Subcutaneous abdominal adipose tissue (tissue), 5 donors: ENCODE results near the gene TGM3.

Experiments used
- H3K27ac ChIP-seq: one replicate; pipeline ENCODE4 v1.7.0; 2013; ENCODE audit warnings: low read depth, mild to moderate bottlenecking, inconsistent platforms, low read length, moderate library complexity
- H3K27me3 ChIP-seq, 5 donors: one replicate each; pipeline ENCODE4 v1.7.0; 2013; ENCODE audit warnings: low read length in 5 of 5, inconsistent platforms in 1 of 5; ENCODE audit not compliant: control insufficient read depth in 5 of 5, insufficient read depth in 4 of 5
- H3K36me3 ChIP-seq, 5 donors: one replicate each; pipeline ENCODE4 v1.7.0; 2013; ENCODE audit warnings: low read length in 5 of 5; ENCODE audit not compliant: control insufficient read depth in 5 of 5, insufficient read depth in 5 of 5
- H3K4me1 ChIP-seq, 5 donors: one replicate each; pipeline ENCODE4 v1.7.0; 2013; ENCODE audit warnings: low read length in 5 of 5, mild to moderate bottlenecking in 3 of 5, moderate library complexity in 1 of 5; ENCODE audit not compliant: control insufficient read depth in 5 of 5, insufficient read depth in 5 of 5
- H3K4me3 ChIP-seq, 5 donors: one replicate each; pipeline ENCODE4 v1.7.0; 2013; ENCODE audit warnings: low read length in 5 of 5, low read depth in 1 of 5
- H3K9ac ChIP-seq, 5 donors: one replicate each; pipeline ENCODE4 v1.7.0; 2013; ENCODE audit warnings: low read length in 5 of 5, mild to moderate bottlenecking in 4 of 5, moderate library complexity in 3 of 5
- H3K9me3 ChIP-seq, 5 donors: one replicate each; pipeline ENCODE4 v1.7.0; 2013; ENCODE audit warnings: low read length in 5 of 5; ENCODE audit not compliant: control insufficient read depth in 5 of 5
- donor health status: healthy.
- donor health status: healthy.
- donor health status: healthy.
- donor health status: healthy.
- donor health status: healthy.

TGM3 gene

GRCh38 chr20:2342243-2342642 lies 46.4 kb downstream of the TGM3 start:
- no peak overlapping the region for H3K4me3 ChIP-seq

GRCh38 chr20:2346188-2346587 lies 50.4 kb downstream of the TGM3 start:
- Histone ChIP-seq H3K36me3 (no peaks in the 10 kb centered on the region), H3K27ac (no peak overlapping the region), H3K4me3 (no peak overlapping the region)

More at GRCh38 chr20:2342243-2342642, 46.4 kb downstream of the TGM3 start:
- H3K27ac ChIP-seq: no peak overlapping the region
- no peaks in the 10 kb centered on the region for H3K4me1 ChIP-seq
- no peaks in the 10 kb centered on the region for H3K27me3 ChIP-seq
- H3K36me3 ChIP-seq: no peaks in the 10 kb centered on the region
- H3K9me3 ChIP-seq: peaks cover 0 to 2% (median 0%) of the 10 kb centered on the region in 5 donors
- no peak overlapping the region for H3K9ac ChIP-seq

GRCh38 chr20:2348336-2348735 lies 52.5 kb downstream of the TGM3 start:
- no peaks in the 10 kb centered on the region for H3K36me3 ChIP-seq
- peaks cover 0 to 8% (median 5%) of the 10 kb centered on the region in 5 donors for H3K27me3 ChIP-seq
- H3K4me3 ChIP-seq: no peak overlapping the region
- H3K27ac ChIP-seq: no peak overlapping the region
- H3K4me1 ChIP-seq: peaks cover 0 to 5% (median 0%) of the 10 kb centered on the region in 5 donors
- H3K9me3 ChIP-seq: peaks cover 0 to 3% (median 0%) of the 10 kb centered on the region in 5 donors
- no peak overlapping the region for H3K9ac ChIP-seq

More at GRCh38 chr20:2346188-2346587, 50.4 kb downstream of the TGM3 start:
- Histone ChIP-seq H3K9ac (no peak overlapping the region), H3K4me1 (no peaks in the 10 kb centered on the region), H3K27me3 (peaks cover 0 to 8% (median 5%) of the 10 kb centered on the region in 5 donors), H3K9me3 (peaks cover 0 to 3% (median 0%) of the 10 kb centered on the region in 5 donors)

DNA sequence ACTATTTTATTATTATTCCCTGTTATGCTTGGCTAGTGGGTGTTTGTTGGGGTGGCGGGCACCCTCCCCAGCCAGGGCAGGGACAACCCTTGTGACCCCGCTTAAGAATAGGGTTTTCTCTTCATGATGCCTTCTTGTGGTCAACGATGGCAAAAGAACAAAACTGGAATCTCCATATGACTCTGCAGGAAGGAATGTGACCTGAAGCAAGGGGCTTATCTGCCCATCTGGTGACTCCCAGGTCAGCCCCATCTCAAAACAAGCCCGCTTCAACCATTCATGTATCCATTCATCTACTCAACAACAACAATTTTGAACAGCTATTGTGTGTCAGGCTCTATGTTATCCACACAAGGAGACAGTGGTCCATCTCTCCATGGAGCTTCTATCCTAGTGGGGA lies 54.0 kb downstream of the TGM3 start:
- no peak overlapping the region for H3K27ac ChIP-seq
- peaks cover 0 to 3% (median 0%) of the 10 kb centered on the region in 5 donors for H3K9me3 ChIP-seq
- H3K4me3 ChIP-seq: no peak overlapping the region
- peaks cover 0 to 8% (median 5%) of the 10 kb centered on the region in 5 donors for H3K27me3 ChIP-seq
- peaks cover 0 to 5% (median 0%) of the 10 kb centered on the region in 5 donors for H3K4me1 ChIP-seq
- no peaks in the 10 kb centered on the region for H3K36me3 ChIP-seq
- no peak overlapping the region for H3K9ac ChIP-seq

DNA sequence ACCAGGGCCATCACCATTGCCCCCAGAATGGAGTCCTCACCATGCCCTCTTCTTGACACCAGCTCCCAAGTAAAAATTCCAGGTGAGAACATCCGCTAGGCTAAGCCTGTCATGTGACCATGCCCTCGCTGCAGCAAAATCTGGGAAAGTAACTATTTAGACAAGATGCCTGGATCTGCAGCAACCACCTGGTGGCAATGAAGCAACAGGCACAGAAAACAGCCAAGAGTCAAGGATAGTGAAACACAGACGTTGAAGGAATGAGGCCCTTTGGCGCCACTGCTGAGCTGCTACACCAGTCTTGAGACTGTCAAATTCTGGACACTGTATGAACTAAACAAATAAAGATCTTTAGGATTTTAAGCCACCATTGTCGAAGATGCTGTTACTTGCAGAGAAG lies 54.8 kb downstream of the TGM3 start:
- H3K4me1 ChIP-seq: peaks cover 0 to 5% (median 0%) of the 10 kb centered on the region in 5 donors
- no peaks in the 10 kb centered on the region for H3K36me3 ChIP-seq
- H3K27me3 ChIP-seq: peaks cover 0 to 8% (median 5%) of the 10 kb centered on the region in 5 donors
- H3K27ac ChIP-seq: no peak overlapping the region
- H3K9me3 ChIP-seq: peaks cover 0 to 3% (median 0%) of the 10 kb centered on the region in 5 donors
- H3K9ac ChIP-seq: no peak overlapping the region
- H3K4me3 ChIP-seq: no peak overlapping the region

- H3K4me1 ChIP-seq: peaks cover 0 to 5% (median 0%) of the 10 kb centered on the region in 5 donors
- H3K27ac ChIP-seq: no peak overlapping the region
- H3K36me3 ChIP-seq: no peaks in the 10 kb centered on the region
- no peaks in the 10 kb centered on the region for H3K9me3 ChIP-seq
- H3K4me3 ChIP-seq: no peak overlapping the region
- H3K9ac ChIP-seq: no peak overlapping the region
- H3K27me3 ChIP-seq: peaks cover 0 to 5% (median 5%) of the 10 kb centered on the region in 5 donors
Observed at GRCh38 chr20:2353231-2353630, 57.4 kb downstream of the TGM3 start.

DNA sequence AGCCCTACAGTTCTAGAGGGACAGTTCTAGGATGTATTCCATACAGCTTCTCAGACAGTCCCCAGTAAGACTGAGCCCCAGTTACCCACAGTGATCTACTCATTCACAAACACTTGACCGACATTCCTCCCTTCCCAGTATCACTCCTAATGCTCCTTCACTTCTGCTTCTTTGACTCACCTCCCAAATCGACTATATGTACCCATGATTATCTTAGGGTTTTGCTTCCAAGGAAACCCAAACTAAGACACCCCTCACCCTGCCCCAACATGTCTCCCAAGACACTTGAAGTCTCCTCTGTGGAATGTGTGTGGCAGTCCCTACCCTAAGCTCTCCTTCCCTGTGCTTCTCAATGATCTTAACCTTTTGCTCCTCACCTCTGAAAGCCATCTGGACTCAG lies 61.3 kb downstream of the TGM3 start:
- Histone ChIP-seq H3K9ac (no peak overlapping the region), H3K27me3 (no peaks in the 10 kb centered on the region), H3K4me3 (no peak overlapping the region), H3K36me3 (no peaks in the 10 kb centered on the region), H3K4me1 (peaks cover 0 to 2% (median 0%) of the 10 kb centered on the region in 5 donors), H3K9me3 (peaks cover 0 to 10% (median 2%) of the 10 kb centered on the region in 5 donors), H3K27ac (no peak overlapping the region)

DNA sequence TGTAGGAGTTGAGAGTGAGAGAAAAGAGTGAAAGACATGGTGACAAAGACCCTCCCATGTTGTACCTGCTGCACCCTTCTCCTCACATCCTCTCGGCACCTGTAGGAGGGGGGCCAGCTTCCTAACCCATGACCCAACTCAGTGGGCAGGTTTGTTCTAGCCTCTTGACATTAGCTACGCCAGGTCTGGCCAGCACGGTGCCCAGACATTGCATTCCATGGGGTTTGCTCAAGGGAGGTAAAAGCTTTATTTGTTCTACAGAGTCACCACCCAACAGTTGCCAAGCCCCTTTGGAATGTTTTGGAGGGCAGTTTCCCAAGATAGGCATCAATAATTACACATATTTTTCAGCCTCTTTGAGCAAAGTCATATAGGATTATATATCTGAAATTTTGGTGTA lies 62.2 kb downstream of the TGM3 start:
- no peaks in the 10 kb centered on the region for H3K27me3 ChIP-seq
- peaks cover 0 to 12% (median 3%) of the 10 kb centered on the region in 5 donors for H3K9me3 ChIP-seq
- H3K4me3 ChIP-seq: no peak overlapping the region
- H3K4me1 ChIP-seq: no peaks in the 10 kb centered on the region
- H3K36me3 ChIP-seq: no peaks in the 10 kb centered on the region
- no peak overlapping the region for H3K9ac ChIP-seq
- no peak overlapping the region for H3K27ac ChIP-seq

GRCh38 chr20:2361035-2361593 lies 65.3 kb downstream of the TGM3 start:
- no peak overlapping the region for H3K4me3 ChIP-seq
- H3K9ac ChIP-seq: no peak overlapping the region
- H3K36me3 ChIP-seq: no peaks in the 10 kb centered on the region
- H3K9me3 ChIP-seq: peaks cover 0 to 12% (median 3%) of the 10 kb centered on the region in 5 donors
- no peaks in the 10 kb centered on the region for H3K27me3 ChIP-seq
- H3K4me1 ChIP-seq: peaks cover 0 to 5% (median 0%) of the 10 kb centered on the region in 5 donors
- H3K27ac ChIP-seq: no peak overlapping the region

GRCh38 chr20:2363187-2363586 lies 67.4 kb downstream of the TGM3 start:
- Histone ChIP-seq H3K9me3 (peaks cover 0 to 12% (median 3%) of the 10 kb centered on the region in 5 donors), H3K4me1 (peaks cover 0 to 5% (median 0%) of the 10 kb centered on the region in 5 donors), H3K4me3 (no peak overlapping the region), H3K9ac (no peak overlapping the region), H3K27me3 (no peaks in the 10 kb centered on the region), H3K36me3 (no peaks in the 10 kb centered on the region), H3K27ac (no peak overlapping the region)
